Activated CD4-positive, alpha-beta memory T cell treated with anti-CD3 and anti-CD28 coated beads, Interleukin-2, amount 10 ng/mL, durations not matched to agents 7 days and 5 days (primary cell): Measurements from ENCODE around the gene LRRC46. TPM values are rescaled to one million over a fixed set of nuclear protein-coding genes. Genes with fewer than 3 reads are reported as not detected.

ENCODE experiments used
- CTCF ChIA-PET: fragments of 350-600 bp; sonication (Branson Sonifier 250); formaldehyde crosslinking; loops from one replicate; lab custom pipeline; 2021; ENCODE audit warnings: antibody characterized with exemption, inconsistent platforms; lab: Charles Lee
- POLR2A ChIA-PET: fragments of 350-600 bp; sonication (Branson Sonifier 250); formaldehyde crosslinking; loops from one replicate; lab custom pipeline; 2021; ENCODE audit warnings: antibody characterized with exemption; lab: Charles Lee
- DNase-seq: peaks from one replicate; pipeline ENCODE4 v3.0.0-alpha.2; 2020
- H3K27ac Mint-ChIP-seq: one replicate; pipeline ENCODE4 v1.8.0; 2021; ENCODE audit warnings: mild to moderate bottlenecking, mixed read lengths
- H3K27me3 Mint-ChIP-seq: one replicate; pipeline ENCODE4 v1.8.0; 2021; ENCODE audit warnings: mixed read lengths
- H3K36me3 Mint-ChIP-seq: one replicate; pipeline ENCODE4 v1.8.0; 2021; ENCODE audit warnings: low read depth, mixed read lengths
- H3K4me1 Mint-ChIP-seq: one replicate; pipeline ENCODE4 v1.8.0; 2021; ENCODE audit warnings: mixed read lengths
- H3K4me3 Mint-ChIP-seq: one replicate; pipeline ENCODE4 v1.8.0; 2021; ENCODE audit warnings: mild to moderate bottlenecking, mixed read lengths
- H3K9me3 Mint-ChIP-seq: one replicate; pipeline ENCODE4 v1.8.0; 2021; ENCODE audit warnings: mixed read lengths
- total RNA-seq, 2 experiments: library from RNA; stranded (reverse); gene quantifications; one replicate each; pipeline ENCODE4 v1.2.3, GENCODE V29; 2021

LRRC46 gene
- total RNA-seq, 2 experiments from 2014 or later: 0.45 to 0.53 TPM

DNA sequence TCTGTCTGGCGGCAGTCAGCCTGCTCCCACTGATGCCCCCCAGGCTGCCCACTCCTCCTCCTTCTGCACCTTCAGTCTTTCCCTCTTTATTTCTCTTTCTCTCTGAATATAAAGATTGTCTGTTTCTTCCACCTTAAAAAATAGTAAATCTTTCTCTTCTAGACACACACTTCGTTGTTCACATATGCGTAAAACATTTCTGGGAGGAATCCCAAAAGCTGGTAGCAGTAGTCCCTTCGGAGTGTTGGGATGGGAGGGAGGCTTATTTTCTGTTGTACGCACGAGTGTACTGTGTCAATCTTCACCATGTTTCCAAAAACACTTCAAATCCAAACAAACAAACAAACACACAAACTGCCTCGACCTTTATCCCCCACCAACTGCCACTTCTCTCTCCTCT lies 19.8 kb upstream of the LRRC46 start:
- Mint-ChIP-seq H3K27me3 (no peaks in the 10 kb centered on the region), H3K4me1 (peaks cover 21% of the 10 kb centered on the region), H3K27ac (no peak overlapping the region), H3K4me3 (no peak overlapping the region), H3K9me3 (no peaks in the 10 kb centered on the region), H3K36me3 (peaks cover 56% of the 10 kb centered on the region)
- POLR2A ChIA-PET: no interaction called here
- no peak for DNase-seq
- CTCF ChIA-PET: interaction anchor here (0.5 kb wide), 1 partner anchor 79 kb away, joined by 4 read pairs; no protein-coding TSS in a partner anchor

- ChIA-PET POLR2A (no interaction called here), CTCF (interaction anchor here (0.5 kb wide), 1 partner anchor 78 kb away, joined by 4 read pairs; no protein-coding TSS in a partner anchor)
- Mint-ChIP-seq H3K36me3 (peaks cover 58% of the 10 kb centered on the region), H3K27me3 (no peaks in the 10 kb centered on the region), H3K27ac (no peak overlapping the region), H3K4me1 (peaks cover 21% of the 10 kb centered on the region), H3K4me3 (no peak overlapping the region), H3K9me3 (no peaks in the 10 kb centered on the region)
- no peak for DNase-seq
Observed at GRCh38 chr17:47812146-47812920, 19.1 kb upstream of the LRRC46 start.

- H3K4me3 Mint-ChIP-seq: no peak overlapping the region
- no peaks in the 10 kb centered on the region for H3K27me3 Mint-ChIP-seq
- no peak overlapping the region for H3K27ac Mint-ChIP-seq
- ChIA-PET POLR2A (interaction anchor here (0.9 kb wide), 1 partner anchor 10 kb away, joined by 3 read pairs; no protein-coding TSS in a partner anchor), CTCF (no interaction called here)
- H3K4me1 Mint-ChIP-seq: peaks cover 21% of the 10 kb centered on the region
- no peaks in the 10 kb centered on the region for H3K9me3 Mint-ChIP-seq
- DNase-seq: no peak
- peaks cover 59% of the 10 kb centered on the region for H3K36me3 Mint-ChIP-seq
Observed at GRCh38 chr17:47813077-47813476, 18.4 kb upstream of the LRRC46 start.

DNA sequence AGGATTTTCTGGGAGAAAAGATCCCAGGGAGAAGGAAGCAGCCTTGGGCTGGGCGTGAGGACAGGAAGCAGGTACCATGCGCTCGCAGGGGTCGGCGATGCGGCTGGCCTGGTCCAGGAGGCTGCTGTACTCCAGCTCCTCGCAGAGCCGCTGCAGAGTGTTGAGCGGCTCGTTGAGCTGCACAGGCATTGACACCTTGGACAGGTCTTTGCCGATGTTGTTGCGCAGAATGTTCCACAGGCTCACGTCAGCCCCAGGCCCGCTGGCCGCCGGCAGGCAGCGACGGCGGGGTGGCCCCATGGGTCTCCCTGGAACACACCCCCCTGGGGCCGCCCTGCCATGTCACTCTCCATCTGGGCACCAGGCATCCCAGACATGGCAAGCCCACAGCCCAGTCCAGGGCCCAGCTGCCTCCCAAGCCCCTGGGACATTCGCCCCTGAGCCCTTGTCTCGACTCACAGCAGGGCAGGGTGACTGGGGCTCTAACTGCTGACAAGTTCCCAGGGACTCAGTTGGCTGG lies 17.9 kb upstream of the LRRC46 start:
- Mint-ChIP-seq H3K36me3 (peaks cover 59% of the 10 kb centered on the region), H3K27me3 (no peaks in the 10 kb centered on the region), H3K27ac (no peak overlapping the region), H3K9me3 (no peaks in the 10 kb centered on the region), H3K4me3 (no peak overlapping the region), H3K4me1 (peaks cover 21% of the 10 kb centered on the region)
- DNase-seq: no peak
- ChIA-PET POLR2A (interaction anchor here (0.9 kb wide), 1 partner anchor 9 kb away, joined by 3 read pairs; no protein-coding TSS in a partner anchor), CTCF (interaction anchor here (0.6 kb wide), 1 partner anchor 42 kb away, joined by 3 read pairs; no protein-coding TSS in a partner anchor)

GRCh38 chr17:47815106-47815918 lies 16.2 kb upstream of the LRRC46 start:
- ChIA-PET POLR2A (interaction anchor here (0.6 kb wide), 1 partner anchor 190 kb away, joined by 3 read pairs; no protein-coding TSS in a partner anchor), CTCF (no interaction called here)
- peaks cover 20% of the 10 kb centered on the region for H3K4me1 Mint-ChIP-seq
- DNase-seq: no peak
- peaks cover 51% of the 10 kb centered on the region for H3K36me3 Mint-ChIP-seq
- H3K27ac Mint-ChIP-seq: no peak overlapping the region
- no peaks in the 10 kb centered on the region for H3K27me3 Mint-ChIP-seq
- no peak overlapping the region for H3K4me3 Mint-ChIP-seq
- no peaks in the 10 kb centered on the region for H3K9me3 Mint-ChIP-seq

DNA sequence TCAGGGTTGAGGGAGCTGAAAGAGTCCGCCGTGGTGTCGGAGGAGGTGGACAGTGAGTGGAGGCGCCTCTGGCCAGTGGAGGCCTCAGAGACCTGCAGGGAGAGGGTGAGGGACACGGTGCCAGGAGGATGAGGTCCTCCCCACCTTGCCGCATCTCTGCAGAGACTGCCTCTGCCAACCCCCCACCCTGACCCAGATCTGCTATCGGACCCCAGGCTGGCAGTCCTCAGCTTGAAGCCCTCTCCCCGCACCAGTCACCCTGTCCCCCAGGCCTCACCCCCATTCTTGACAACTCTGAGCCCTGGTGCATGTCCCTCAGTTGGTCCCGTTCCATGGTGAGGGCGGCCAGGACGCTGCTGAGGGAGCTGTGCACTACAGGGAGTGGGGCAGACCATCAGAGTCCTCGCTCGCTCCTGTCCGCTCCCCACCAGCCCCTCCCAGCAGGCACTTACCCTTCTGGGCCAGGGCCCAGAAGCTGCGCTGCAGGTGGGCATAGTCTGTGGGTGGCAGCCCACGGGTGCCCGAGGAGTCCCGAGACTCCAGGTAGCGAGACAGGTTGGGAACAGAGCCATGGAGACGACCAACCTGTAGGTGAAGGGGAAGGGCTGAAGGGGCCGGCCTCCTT lies 15.2 kb upstream of the LRRC46 start:
- ChIA-PET CTCF (no interaction called here), POLR2A (interaction anchor here (1.3 kb wide), 1 partner anchor 83 kb away, joined by 3 read pairs; the partner anchor contains the start of gene TBX21)
- peaks cover 47% of the 10 kb centered on the region for H3K36me3 Mint-ChIP-seq
- no peak for DNase-seq
- no peak overlapping the region for H3K27ac Mint-ChIP-seq
- H3K27me3 Mint-ChIP-seq: no peaks in the 10 kb centered on the region
- H3K4me3 Mint-ChIP-seq: no peak overlapping the region
- peaks cover 22% of the 10 kb centered on the region for H3K4me1 Mint-ChIP-seq
- H3K9me3 Mint-ChIP-seq: no peaks in the 10 kb centered on the region

GRCh38 chr17:47816947-47817346 lies 14.5 kb upstream of the LRRC46 start:
- no peaks in the 10 kb centered on the region for H3K27me3 Mint-ChIP-seq
- DNase-seq: no peak
- H3K27ac Mint-ChIP-seq: no peak overlapping the region
- POLR2A ChIA-PET: interaction anchor here (1.3 kb wide), 1 partner anchor 84 kb away, joined by 3 read pairs; the partner anchor contains the start of gene TBX21
- H3K9me3 Mint-ChIP-seq: no peaks in the 10 kb centered on the region
- peaks cover 24% of the 10 kb centered on the region for H3K4me1 Mint-ChIP-seq
- no peak overlapping the region for H3K4me3 Mint-ChIP-seq
- H3K36me3 Mint-ChIP-seq: peaks cover 40% of the 10 kb centered on the region
- CTCF ChIA-PET: interaction anchor here (0.6 kb wide), 1 partner anchor 28 kb away, joined by 3 read pairs; no protein-coding TSS in a partner anchor

DNA sequence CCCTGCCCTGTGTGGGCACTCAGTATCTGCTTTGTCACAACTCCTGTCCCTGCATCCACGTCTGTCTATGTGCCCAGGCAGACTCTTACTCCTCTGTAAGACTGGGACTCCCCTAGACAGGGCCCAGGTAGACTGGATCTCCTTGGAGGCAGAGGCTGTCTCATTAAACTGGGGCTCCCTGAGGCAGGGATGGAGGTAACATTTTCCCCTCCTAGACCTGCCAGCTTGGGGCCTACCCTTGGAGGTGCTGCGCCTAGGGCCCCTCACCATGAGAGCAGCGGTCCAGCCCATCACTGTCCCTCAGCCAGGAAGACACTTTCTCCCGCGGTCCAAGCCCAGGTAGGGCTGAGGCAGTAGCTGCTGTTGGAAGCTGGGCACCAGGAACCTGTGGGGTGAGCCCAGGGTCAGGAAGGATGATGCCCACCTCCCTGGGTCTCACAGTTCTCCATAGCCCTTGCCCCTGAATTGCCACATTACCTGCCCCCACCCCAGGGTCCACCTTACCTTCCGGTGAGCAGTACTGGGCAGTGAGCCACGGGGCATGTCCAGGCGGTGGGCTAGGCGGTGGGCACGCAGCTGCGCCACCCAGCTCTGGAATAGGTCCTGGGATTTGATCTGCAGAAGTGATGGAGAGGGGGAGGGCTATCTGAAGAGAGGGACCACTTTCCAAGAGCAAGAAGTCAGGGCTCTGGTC lies 13.3 kb upstream of the LRRC46 start:
- ChIA-PET POLR2A (interaction anchor here (0.6 kb wide), 1 partner anchor 35 kb away, joined by 3 read pairs; no protein-coding TSS in a partner anchor), CTCF (no interaction called here)
- no peak for DNase-seq
- Mint-ChIP-seq H3K36me3 (peaks cover 31% of the 10 kb centered on the region), H3K4me1 (peaks cover 28% of the 10 kb centered on the region), H3K9me3 (no peaks in the 10 kb centered on the region), H3K27ac (no peak overlapping the region), H3K4me3 (no peak overlapping the region), H3K27me3 (no peaks in the 10 kb centered on the region)

GRCh38 chr17:47819475-47819874 lies 12.0 kb upstream of the LRRC46 start:
- ChIA-PET CTCF (no interaction called here), POLR2A (interaction anchor here (1.6 kb wide), 1 partner anchor 76 kb away, joined by 3 read pairs; no protein-coding TSS in a partner anchor)
- H3K4me3 Mint-ChIP-seq: peak overlapping the region; percentile 7
- H3K27me3 Mint-ChIP-seq: no peaks in the 10 kb centered on the region
- H3K36me3 Mint-ChIP-seq: peaks cover 40% of the 10 kb centered on the region
- H3K9me3 Mint-ChIP-seq: no peaks in the 10 kb centered on the region
- DNase-seq: no peak
- H3K27ac Mint-ChIP-seq: no peak overlapping the region
- H3K4me1 Mint-ChIP-seq: peaks cover 28% of the 10 kb centered on the region

DNA sequence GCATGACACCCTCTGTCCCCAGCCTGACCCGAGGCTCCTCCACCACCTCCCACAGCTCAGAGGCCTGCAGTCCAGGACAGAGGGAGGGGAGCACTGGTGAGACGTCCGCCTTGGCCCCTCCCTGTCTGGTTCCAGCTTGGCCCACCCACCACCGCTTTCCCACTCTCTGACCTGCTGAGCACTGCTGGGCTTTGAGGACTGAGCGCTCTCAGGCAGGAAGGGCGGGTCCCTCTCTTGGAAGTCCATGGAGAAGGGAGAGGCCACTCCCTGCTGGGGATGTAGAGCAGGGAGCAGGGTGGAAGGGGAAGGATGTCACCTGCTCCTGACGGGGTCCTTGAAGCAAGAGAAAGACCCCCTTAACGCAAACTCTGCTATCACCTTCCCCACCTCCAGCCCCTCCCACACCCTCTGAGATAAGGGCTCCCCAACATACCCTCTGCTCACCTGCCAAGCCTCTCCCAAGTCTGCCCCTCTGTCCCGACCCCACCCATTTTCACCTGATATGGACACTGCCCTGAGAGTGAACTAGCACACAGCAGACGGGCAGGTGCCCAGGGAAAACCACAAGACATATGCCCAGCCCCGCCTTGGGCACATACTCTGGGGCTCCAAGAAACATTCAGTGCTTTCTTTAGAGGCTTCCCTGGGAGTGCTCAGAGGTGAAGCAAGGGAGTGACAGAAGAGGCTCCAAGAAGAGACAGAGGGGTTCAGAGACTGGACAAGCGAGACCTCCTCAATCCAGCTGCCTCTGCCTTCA lies 11.3 kb upstream of the LRRC46 start:
- DNase-seq: no peak
- ChIA-PET CTCF (no interaction called here), POLR2A (interaction anchor here (1.6 to 3.1 kb wide), 2 partner anchors 10 to 75 kb away, joined by 3 to 76 read pairs; partner anchors contain the start of genes LRRC46 and MRPL10)
- peaks cover 28% of the 10 kb centered on the region for H3K4me1 Mint-ChIP-seq
- H3K36me3 Mint-ChIP-seq: peaks cover 35% of the 10 kb centered on the region
- H3K27me3 Mint-ChIP-seq: no peaks in the 10 kb centered on the region
- H3K27ac Mint-ChIP-seq: peak overlapping the region; percentile 83
- peak overlapping the region; percentile 98 for H3K4me3 Mint-ChIP-seq
- no peaks in the 10 kb centered on the region for H3K9me3 Mint-ChIP-seq

DNA sequence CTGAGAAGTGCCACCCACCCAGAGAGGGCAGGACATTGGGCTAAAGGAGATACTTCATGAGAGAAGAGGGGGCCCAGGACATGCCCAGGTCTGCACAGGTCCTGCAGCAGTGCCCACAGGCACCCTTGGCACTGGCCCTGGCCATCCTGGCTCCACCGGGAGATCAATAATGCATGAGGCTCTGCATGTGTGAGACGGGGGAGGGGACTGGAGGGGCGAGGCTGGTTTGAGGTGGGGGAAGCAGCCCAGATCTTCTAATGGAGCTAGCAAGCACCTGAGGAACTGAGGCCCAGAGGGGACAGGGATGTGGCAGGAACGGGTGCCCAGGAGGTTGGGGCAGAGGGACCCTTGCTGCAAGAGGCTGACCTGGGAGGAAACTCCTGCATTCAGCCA lies 10.4 kb upstream of the LRRC46 start:
- CTCF ChIA-PET: interaction anchor here (1.8 to 2.6 kb wide), 3 partner anchors 10 to 122 kb away, joined by 7 to 13 read pairs (median 7); partner anchors contain the start of genes LRRC46, MRPL10 and SCRN2
- Mint-ChIP-seq H3K4me1 (peaks cover 28% of the 10 kb centered on the region), H3K4me3 (peak overlapping the region; percentile 98), H3K9me3 (no peaks in the 10 kb centered on the region), H3K27me3 (no peaks in the 10 kb centered on the region), H3K36me3 (peaks cover 34% of the 10 kb centered on the region), H3K27ac (peak overlapping the region; percentile 83)
- POLR2A ChIA-PET: interaction anchor here (1.2 to 3.1 kb wide), 8 partner anchors 9 to 133 kb away, joined by 3 to 76 read pairs (median 4); partner anchors contain the start of genes LRRC46, MRPL10, SCRN2 and SP2
- DNase-seq: no peak
